ENCODE data around the gene NRIP1.

DNA sequence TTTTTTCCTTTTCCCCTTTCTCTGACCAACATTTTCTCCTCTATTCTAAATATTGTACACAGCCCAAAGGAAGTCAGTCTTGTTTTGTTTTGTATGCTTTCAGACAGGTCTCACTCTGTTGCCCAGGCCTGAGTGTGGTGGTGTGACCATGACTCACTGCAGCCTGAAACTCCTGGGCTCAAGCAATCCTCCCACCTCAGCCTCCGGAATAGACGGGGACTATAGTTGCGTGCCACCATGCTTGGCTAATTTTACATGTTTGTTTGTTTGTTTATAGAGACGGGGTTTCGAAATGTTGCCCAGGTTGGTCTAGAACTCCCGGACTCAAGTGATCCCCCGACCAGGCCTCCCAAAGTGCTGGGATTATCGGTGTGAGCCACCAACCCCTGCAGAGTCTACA lies 72.8 kb downstream of the NRIP1 start:
- TF ChIP-seq EP300 (IDR thresholded peaks at IDR 0.05) (no peak), POLR2A (IDR thresholded peaks at IDR 0.05) (no peak)
- TF ChIP-seq, protein P1, sequence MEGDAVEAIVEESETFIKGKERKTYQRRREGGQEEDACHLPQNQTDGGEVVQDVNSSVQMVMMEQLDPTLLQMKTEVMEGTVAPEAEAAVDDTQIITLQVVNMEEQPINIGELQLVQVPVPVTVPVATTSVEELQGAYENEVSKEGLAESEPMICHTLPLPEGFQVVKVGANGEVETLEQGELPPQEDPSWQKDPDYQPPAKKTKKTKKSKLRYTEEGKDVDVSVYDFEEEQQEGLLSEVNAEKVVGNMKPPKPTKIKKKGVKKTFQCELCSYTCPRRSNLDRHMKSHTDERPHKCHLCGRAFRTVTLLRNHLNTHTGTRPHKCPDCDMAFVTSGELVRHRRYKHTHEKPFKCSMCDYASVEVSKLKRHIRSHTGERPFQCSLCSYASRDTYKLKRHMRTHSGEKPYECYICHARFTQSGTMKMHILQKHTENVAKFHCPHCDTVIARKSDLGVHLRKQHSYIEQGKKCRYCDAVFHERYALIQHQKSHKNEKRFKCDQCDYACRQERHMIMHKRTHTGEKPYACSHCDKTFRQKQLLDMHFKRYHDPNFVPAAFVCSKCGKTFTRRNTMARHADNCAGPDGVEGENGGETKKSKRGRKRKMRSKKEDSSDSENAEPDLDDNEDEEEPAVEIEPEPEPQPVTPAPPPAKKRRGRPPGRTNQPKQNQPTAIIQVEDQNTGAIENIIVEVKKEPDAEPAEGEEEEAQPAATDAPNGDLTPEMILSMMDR (IDR thresholded peaks at IDR 0.05): no peak
